ENCODE data around the gene SLC7A6OS. TPM values are rescaled to one million over a fixed set of nuclear protein-coding genes. Genes with fewer than 3 reads are reported as not detected.

SLC7A6OS gene
- total RNA-seq, 1 experiment from 2014 or later: 24.5 TPM

DNA sequence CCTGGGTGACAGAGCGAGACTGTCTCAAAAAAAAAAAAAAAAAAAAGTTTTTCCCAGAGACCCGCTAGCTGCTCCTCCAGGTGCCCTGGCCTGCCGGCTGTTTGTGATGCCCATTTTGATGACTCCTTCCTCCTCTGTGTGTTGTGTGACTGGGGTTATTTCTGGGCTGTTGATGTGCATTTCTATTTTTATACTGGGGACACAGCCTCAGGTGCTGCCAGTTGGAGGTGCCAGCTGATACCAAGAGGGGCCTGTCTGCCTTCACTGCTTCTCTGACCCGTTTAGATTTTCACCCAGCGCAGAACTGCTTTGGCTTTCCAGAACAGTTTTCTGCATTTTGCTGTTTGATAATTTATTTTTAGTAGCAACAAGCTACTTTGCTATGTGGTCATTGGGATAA is 58.9 kb downstream of the SLC7A6OS start:
- TF ChIP-seq, protein P1, sequence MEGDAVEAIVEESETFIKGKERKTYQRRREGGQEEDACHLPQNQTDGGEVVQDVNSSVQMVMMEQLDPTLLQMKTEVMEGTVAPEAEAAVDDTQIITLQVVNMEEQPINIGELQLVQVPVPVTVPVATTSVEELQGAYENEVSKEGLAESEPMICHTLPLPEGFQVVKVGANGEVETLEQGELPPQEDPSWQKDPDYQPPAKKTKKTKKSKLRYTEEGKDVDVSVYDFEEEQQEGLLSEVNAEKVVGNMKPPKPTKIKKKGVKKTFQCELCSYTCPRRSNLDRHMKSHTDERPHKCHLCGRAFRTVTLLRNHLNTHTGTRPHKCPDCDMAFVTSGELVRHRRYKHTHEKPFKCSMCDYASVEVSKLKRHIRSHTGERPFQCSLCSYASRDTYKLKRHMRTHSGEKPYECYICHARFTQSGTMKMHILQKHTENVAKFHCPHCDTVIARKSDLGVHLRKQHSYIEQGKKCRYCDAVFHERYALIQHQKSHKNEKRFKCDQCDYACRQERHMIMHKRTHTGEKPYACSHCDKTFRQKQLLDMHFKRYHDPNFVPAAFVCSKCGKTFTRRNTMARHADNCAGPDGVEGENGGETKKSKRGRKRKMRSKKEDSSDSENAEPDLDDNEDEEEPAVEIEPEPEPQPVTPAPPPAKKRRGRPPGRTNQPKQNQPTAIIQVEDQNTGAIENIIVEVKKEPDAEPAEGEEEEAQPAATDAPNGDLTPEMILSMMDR (conservative IDR thresholded peaks at IDR 0.05): no peak
- no peaks in the 10 kb centered on the region for H3K4me1 Mint-ChIP-seq

More for the DNA sequence above, 58.9 kb downstream of the SLC7A6OS start:
- Histone ChIP-seq H3K27me3 (ENCODE audit: insufficient read depth, low read length) (no peaks in the 10 kb centered on the region), H3K23me2 (ENCODE audit: insufficient read length, low read depth, low read length, poor library complexity, severe bottlenecking) (no peaks in the 10 kb centered on the region), H4K5ac (ENCODE audit: insufficient read length, low read depth, low read length) (no peak overlapping the region), H3K79me1 (ENCODE audit: insufficient read depth, low read depth, low read length, poor library complexity, severe bottlenecking) (no peaks in the 10 kb centered on the region), H3K79me2 (ENCODE audit: insufficient read depth, low read length) (no peaks in the 10 kb centered on the region), H2BK120ac (ENCODE audit: low read depth, low read length, poor library complexity, severe bottlenecking) (no peak overlapping the region), H3K27ac (ENCODE audit: insufficient read length, low read depth, low read length) (no peak overlapping the region), H4K20me1 (ENCODE audit: control insufficient read depth, insufficient read depth, insufficient read length) (no peaks in the 10 kb centered on the region), H3K56ac (ENCODE audit: insufficient read length, low read depth, low read length) (no peak overlapping the region), H3K14ac (ENCODE audit: insufficient read depth, low read length) (no peak overlapping the region), H2AFZ (ENCODE audit: low read length) (no peak overlapping the region), H3K23ac (ENCODE audit: insufficient read length, low read depth, low read length) (no peak overlapping the region), H2BK20ac (ENCODE audit: low read depth, low read length, poor library complexity, severe bottlenecking) (no peak overlapping the region), H3K9ac (ENCODE audit: extremely low read depth, insufficient read length, low read length) (no peak overlapping the region), H2BK5ac (ENCODE audit: insufficient read length, low read length) (no peak overlapping the region), H3K18ac (ENCODE audit: insufficient read length, low read depth, low read length) (no peak overlapping the region), H3K4me2 (ENCODE audit: insufficient read depth, insufficient read length, low read length) (no peak overlapping the region), H2BK15ac (ENCODE audit: low read depth, low read length) (no peak overlapping the region), H4K91ac (ENCODE audit: insufficient read length, low read depth, low read length) (no peak overlapping the region), H3K4me1 (ENCODE audit: insufficient read depth, low read length) (no peaks in the 10 kb centered on the region), H2BK12ac (ENCODE audit: insufficient read length, low read depth, low read length) (no peak overlapping the region), H3K4ac (ENCODE audit: low read depth, low read length) (no peak overlapping the region), H4K8ac (replicated peaks; ENCODE audit: insufficient read length, low read depth, low read length) (no peak overlapping the region), H2AK5ac (ENCODE audit: insufficient read length, low read length) (no peak overlapping the region), H3K9me3 (ENCODE audit: control insufficient read depth, low read depth, low read length) (no peaks in the 10 kb centered on the region), H3T11ph (ENCODE audit: low read length) (no peak overlapping the region)
- Mint-ChIP-seq H3K4me3 (no peak overlapping the region), H3K27me3 (ENCODE audit: low read depth) (no peaks in the 10 kb centered on the region), H3K9me3 (no peaks in the 10 kb centered on the region), H3K36me3 (ENCODE audit: insufficient read depth in 1 of 3, low read depth in 3 of 3) (peaks cover 1 to 18% (median 7%) of the 10 kb centered on the region in 3 experiments; a peak in 5 of 7 replicates), H3K27ac (no peak overlapping the region)
- WGBS (ENCODE audit: extremely low coverage, insufficient read length, low lambda C conversion rate): no CpG with 5 or more reads among the region's 5 CpGs
- DNase-seq: no peak
